NT2/D1 (cell line): ENCODE data around the gene KCTD17.

Experiments
- DNase-seq: peaks from one replicate; pipeline ENCODE4 v3.0.0-alpha.2; 2011; ENCODE audit warnings: low read depth, low spot score
- H3K27me3 ChIP-seq: 2 replicates; pipeline ENCODE4 v1.6.0; 2011; ENCODE audit warnings: mild to moderate bottlenecking; ENCODE audit not compliant: insufficient read length, insufficient read depth
- H3K36me3 ChIP-seq: 2 replicates; pipeline ENCODE4 v1.6.1; 2011; ENCODE audit warnings: mild to moderate bottlenecking, low read length, mixed read lengths; ENCODE audit not compliant: insufficient read depth, insufficient read length
- H3K4me1 ChIP-seq: 2 replicates; pipeline ENCODE4 v1.5.1; 2011; ENCODE audit not compliant: insufficient read depth, insufficient read length
- H3K4me3 ChIP-seq: 2 replicates; pipeline ENCODE4 v1.5.1; 2011; ENCODE audit warnings: low read depth; ENCODE audit not compliant: insufficient read length
- H3K9ac ChIP-seq: 2 replicates; pipeline ENCODE4 v1.6.0; 2011; ENCODE audit warnings: low read depth; ENCODE audit not compliant: insufficient read length
- H3K9me3 ChIP-seq: 2 replicates; pipeline ENCODE4 v1.5.1; 2011; ENCODE audit warnings: mild to moderate bottlenecking, low read length; ENCODE audit not compliant: insufficient read depth
- SUZ12 ChIP-seq: IDR thresholded peaks from 2 replicates; pipeline ENCODE4 v1.6.1; 2011; ENCODE audit not compliant: insufficient read length, insufficient read depth; ENCODE audit errors: extremely low read depth
- YY1 ChIP-seq: IDR thresholded peaks from 2 replicates; pipeline ENCODE4 v1.6.1; 2011; ENCODE audit not compliant: insufficient read length, insufficient read depth
- ZNF274 ChIP-seq: IDR thresholded peaks from 2 replicates; pipeline ENCODE4 v1.6.1; 2011; ENCODE audit warnings: mild to moderate bottlenecking, low read depth, low read length

Gene KCTD17

DNA sequence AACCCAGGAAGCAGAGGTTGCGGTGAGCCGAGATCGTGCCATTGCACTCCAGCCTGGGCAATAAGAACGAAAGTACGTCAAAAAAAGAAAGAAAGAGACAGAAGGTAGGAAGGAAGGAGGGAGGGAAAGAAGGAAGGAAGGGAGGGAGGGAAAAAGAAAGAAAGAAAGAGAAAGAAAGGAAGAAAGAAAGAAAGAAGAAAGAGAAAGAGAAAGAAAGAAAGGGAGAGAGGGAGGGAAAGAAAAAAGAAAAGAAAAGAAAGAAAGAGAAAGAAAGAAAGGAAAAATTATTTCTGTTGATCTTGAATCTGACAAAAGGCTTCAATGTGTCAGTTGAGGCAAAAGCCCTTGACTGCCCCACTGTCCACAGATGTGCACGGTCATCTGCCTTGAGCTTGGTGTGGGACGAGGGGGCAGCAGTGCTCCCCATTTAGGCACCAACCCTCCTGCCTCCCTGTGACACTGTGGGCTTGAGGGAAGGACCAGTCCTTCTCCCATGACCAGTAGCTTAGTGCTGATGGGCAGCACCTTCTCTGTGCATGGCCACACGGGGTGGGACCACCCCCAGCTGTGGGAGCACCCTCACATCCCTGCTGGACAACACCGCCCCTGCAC is 24.4 kb downstream of the KCTD17 start:
- no peaks in the 10 kb centered on the region for H3K36me3 ChIP-seq
- peaks cover 10% of the 10 kb centered on the region for H3K4me1 ChIP-seq
- H3K9ac ChIP-seq = no peak overlapping the region
- no peak for DNase-seq
- TF ChIP-seq YY1 (no peak), ZNF274 (no peak), SUZ12 (no peak)
- no peaks in the 10 kb centered on the region for H3K9me3 ChIP-seq
- peaks cover 65% of the 10 kb centered on the region for H3K27me3 ChIP-seq
- no peak overlapping the region for H3K4me3 ChIP-seq

DNA sequence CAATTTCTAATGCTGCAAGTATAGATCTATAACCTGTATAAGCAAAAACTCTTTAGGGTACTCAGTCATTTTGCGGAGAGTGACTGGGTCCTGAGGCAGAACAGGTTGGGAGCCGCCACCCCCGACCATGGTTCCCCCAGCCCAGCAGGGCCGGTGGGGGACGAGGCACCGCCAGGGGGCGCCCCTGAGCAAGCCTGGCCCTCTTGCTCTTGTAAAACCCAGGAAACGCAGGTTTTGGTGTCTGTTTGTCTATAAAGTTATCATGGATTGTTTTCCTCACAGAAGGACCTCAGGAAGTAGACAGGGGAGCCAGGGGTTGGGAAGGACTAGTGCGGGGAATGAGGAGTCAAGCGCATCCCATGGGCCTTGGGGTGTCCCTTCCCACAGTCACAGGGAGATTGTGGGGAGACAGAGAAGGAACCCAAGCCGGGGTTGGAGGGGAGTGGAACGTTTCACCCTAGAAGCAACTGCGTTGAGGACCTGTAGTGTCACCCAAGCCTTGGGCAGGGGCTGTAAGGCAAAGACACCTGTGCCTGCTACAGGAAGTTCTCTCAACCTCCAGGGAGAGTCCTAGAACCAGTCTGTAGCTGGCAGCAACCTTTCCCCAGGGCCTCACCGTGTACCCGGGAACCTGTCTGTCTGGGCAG is 26.4 kb downstream of the KCTD17 start:
- TF ChIP-seq ZNF274 = no peak
- no peak for TF ChIP-seq YY1
- no peak for TF ChIP-seq SUZ12
- peak; percentile 25 for DNase-seq
- peaks cover 10% of the 10 kb centered on the region for H3K4me1 ChIP-seq

DNA sequence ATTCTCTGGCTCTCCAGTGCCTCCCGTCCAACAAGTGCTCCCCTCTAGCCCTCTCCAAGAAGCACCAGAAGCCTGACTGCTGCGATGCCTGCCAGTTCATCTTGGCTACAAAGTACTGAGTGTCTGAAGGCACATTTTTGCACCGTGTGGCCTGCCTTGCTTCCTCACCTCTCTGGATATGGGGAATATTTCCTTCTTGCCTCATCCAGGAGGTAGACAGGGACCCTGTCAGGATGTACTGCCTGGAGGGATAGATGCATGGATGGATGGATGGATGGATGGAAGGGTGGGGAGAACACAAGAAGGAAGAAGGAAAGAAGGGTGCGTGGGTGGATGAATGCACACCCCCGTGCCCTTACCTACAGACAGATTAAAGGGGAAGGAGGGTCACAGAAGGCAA is 27.6 kb downstream of the KCTD17 start:
- H3K27me3 ChIP-seq = peaks cover 46% of the 10 kb centered on the region
- no peak for DNase-seq
- TF ChIP-seq ZNF274 (no peak), SUZ12 (no peak), YY1 (no peak)
- H3K4me3 ChIP-seq = no peak overlapping the region
- H3K9me3 ChIP-seq = no peaks in the 10 kb centered on the region
- H3K9ac ChIP-seq = peak overlapping the region; percentile 10
- H3K4me1 ChIP-seq = peaks cover 10% of the 10 kb centered on the region
- H3K36me3 ChIP-seq = no peaks in the 10 kb centered on the region

More for the DNA sequence above, 26.4 kb downstream of the KCTD17 start:
- H3K9me3 ChIP-seq = no peaks in the 10 kb centered on the region
- no peaks in the 10 kb centered on the region for H3K36me3 ChIP-seq
- peaks cover 57% of the 10 kb centered on the region for H3K27me3 ChIP-seq
- H3K4me3 ChIP-seq = no peak overlapping the region
- no peak overlapping the region for H3K9ac ChIP-seq

DNA sequence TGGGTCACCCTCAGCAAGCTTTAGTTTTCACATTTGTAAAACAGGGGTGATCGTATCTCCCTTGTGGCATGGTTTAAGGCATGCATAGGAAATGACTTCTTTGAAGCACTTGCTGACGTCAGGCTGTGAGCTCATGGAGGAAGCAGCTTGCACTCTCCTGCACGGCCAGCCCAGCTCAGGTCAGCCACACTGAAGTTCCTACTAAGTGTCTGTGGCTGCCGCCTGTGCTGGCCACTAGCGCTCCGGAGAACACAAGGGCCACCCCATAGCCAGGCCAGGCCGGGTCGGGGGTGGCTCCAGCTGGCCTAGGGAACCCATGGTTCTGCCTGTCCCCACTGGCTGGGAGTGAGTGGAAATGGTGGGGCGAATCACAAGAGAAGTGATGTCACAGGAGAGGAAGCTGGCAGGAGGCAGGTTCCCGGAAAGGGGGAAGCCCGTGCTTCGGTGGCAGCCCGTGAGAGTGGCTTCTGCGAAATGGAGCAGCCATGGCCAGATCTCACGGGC is 28.2 kb downstream of the KCTD17 start:
- no peak overlapping the region for H3K4me3 ChIP-seq
- H3K36me3 ChIP-seq = no peaks in the 10 kb centered on the region
- H3K27me3 ChIP-seq = peaks cover 41% of the 10 kb centered on the region
- no peak for DNase-seq
- no peak overlapping the region for H3K9ac ChIP-seq
- H3K4me1 ChIP-seq = peaks cover 10% of the 10 kb centered on the region
- no peaks in the 10 kb centered on the region for H3K9me3 ChIP-seq
- TF ChIP-seq SUZ12 (no peak), ZNF274 (no peak), YY1 (no peak)

DNA sequence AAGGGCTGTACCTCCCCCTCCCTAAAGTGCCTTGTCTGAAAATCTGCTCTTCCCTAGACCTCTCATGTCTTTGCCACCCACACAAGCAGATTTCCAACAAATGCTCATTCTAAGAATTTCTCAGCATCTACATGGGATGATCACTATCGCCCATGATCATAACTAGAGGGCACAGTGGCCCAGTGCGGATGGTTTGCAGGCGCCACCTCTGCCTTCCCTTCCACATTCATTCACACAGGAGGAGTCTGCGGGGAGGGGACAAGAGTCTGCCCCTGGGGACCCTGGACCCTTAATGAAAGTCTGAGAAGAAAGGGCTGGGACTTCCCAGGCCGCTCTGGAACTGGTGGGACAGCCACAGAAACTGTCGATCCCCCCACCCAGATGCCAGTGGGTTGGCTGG is 28.9 kb downstream of the KCTD17 start:
- no peak for TF ChIP-seq ZNF274
- TF ChIP-seq YY1 = no peak
- no peak for TF ChIP-seq SUZ12
- peaks cover 10% of the 10 kb centered on the region for H3K4me1 ChIP-seq
- H3K9me3 ChIP-seq = no peaks in the 10 kb centered on the region
- no peak overlapping the region for H3K9ac ChIP-seq
- no peak overlapping the region for H3K4me3 ChIP-seq
- DNase-seq = no peak
- H3K36me3 ChIP-seq = no peaks in the 10 kb centered on the region
- H3K27me3 ChIP-seq = peaks cover 40% of the 10 kb centered on the region

DNA sequence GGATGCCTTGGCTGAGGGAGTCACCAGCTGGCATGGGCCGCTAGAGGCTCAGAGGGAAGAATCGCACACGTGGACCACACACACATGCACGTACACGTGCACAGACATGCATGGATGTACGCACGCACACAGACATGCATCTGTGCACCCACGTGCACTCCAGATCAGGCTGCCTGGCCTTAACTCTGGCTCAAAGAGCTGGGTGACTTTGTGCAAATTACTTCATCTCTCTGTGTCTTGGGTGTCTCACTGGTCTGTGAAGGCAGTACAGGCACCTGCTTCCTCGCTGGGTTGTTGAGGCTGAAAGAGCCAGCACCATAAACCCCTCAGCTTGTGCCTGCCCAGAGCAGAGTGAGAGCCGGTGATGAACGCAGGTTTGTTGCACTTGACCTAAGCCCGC is 29.3 kb downstream of the KCTD17 start:
- peaks cover 40% of the 10 kb centered on the region for H3K27me3 ChIP-seq
- no peaks in the 10 kb centered on the region for H3K9me3 ChIP-seq
- no peak for TF ChIP-seq YY1
- TF ChIP-seq SUZ12 = no peak
- TF ChIP-seq ZNF274 = no peak
- DNase-seq = no peak
- H3K36me3 ChIP-seq = no peaks in the 10 kb centered on the region
- peaks cover 10% of the 10 kb centered on the region for H3K4me1 ChIP-seq
- H3K4me3 ChIP-seq = no peak overlapping the region
- no peak overlapping the region for H3K9ac ChIP-seq

DNA sequence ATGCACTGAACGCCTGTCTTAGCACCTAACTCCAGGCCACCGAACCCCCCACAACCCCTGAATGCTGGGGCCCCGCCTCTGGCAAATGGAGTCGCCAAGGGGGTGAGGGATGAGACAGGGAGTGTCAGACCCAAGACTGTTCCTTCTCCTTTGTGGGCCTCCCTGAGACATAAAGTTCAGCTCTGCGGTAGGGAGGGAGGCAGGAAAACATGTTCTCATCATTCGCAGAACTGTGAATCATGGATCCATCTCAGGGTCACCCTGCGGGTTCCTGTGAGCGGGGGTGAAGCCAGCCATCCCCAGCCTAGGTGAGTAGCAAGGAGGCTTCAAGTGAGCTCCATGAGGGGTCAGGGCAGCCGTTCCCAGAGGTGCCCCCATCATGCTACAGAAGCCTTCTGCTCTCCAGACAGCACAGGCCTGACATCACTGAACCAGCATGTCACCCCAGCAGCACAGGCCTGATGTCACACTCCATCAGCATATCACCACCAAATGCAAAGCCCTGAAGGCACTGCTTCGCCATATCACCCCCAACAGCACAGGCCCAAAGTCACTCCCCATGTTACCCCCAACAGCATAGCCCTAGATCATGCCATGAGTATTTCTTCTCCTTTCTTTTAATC is 30.8 kb downstream of the KCTD17 start:
- Histone ChIP-seq H3K9me3 (no peaks in the 10 kb centered on the region), H3K27me3 (peaks cover 25% of the 10 kb centered on the region), H3K9ac (no peak overlapping the region), H3K4me1 (peaks cover 10% of the 10 kb centered on the region), H3K36me3 (no peaks in the 10 kb centered on the region), H3K4me3 (no peak overlapping the region)
- TF ChIP-seq SUZ12 (no peak), ZNF274 (no peak), YY1 (no peak)
- DNase-seq = no peak
